HUES64 (cell line): Measurements from ENCODE around the gene PGS1.

Experiments used
- H3K27ac ChIP-seq: 2 replicates; pipeline ENCODE4 v1.7.0; 2013; ENCODE audit warnings: low read depth, low read length, inconsistent platforms
- H3K27me3 ChIP-seq: 2 replicates; pipeline ENCODE4 v1.6.1; 2013; ENCODE audit warnings: mild to moderate bottlenecking, low read length; ENCODE audit not compliant: insufficient read depth
- H3K36me3 ChIP-seq: 2 replicates; pipeline ENCODE4 v1.6.1; 2013; ENCODE audit warnings: mild to moderate bottlenecking, low read length; ENCODE audit not compliant: insufficient read depth
- H3K4me1 ChIP-seq: 2 replicates; pipeline ENCODE4 v1.6.1; 2013; ENCODE audit warnings: mild to moderate bottlenecking, low read length, moderate library complexity; ENCODE audit not compliant: insufficient read depth
- H3K4me3 ChIP-seq: 2 replicates; pipeline ENCODE4 v1.5.1; 2013; ENCODE audit warnings: mild to moderate bottlenecking, low read length, moderate library complexity
- H3K9ac ChIP-seq: 2 replicates; pipeline ENCODE4 v1.6.1; 2013; ENCODE audit warnings: mild to moderate bottlenecking, low read depth, low read length
- H3K9me3 ChIP-seq: 2 replicates; pipeline ENCODE4 v1.6.1; 2013; ENCODE audit warnings: low read depth, low read length; ENCODE audit not compliant: insufficient read depth
- WGBS: fragments of 150-250, 120-280 bp; methylation state at CpG from one replicate; pipeline ENCODE4 v1.1.7; 2013; ENCODE audit warnings: missing lambda C conversion rate; 5-methylcytosine and 5-hydroxymethylcytosine counted together

Gene PGS1

GRCh38 chr17:78416791-78417530 is 38.5 kb downstream of the PGS1 start:
- Histone ChIP-seq H3K36me3 (peaks cover 74% of the 10 kb centered on the region), H3K9me3 (no peaks in the 10 kb centered on the region), H3K9ac (no peak overlapping the region), H3K4me3 (no peak overlapping the region), H3K4me1 (no peaks in the 10 kb centered on the region), H3K27ac (no peak overlapping the region), H3K27me3 (no peaks in the 10 kb centered on the region)
- WGBS, result 93% methylated on average over 15 of the region's 15 CpGs

- Histone ChIP-seq H3K27me3 (no peaks in the 10 kb centered on the region), H3K27ac (no peak overlapping the region), H3K9me3 (no peaks in the 10 kb centered on the region), H3K4me1 (peaks cover 5% of the 10 kb centered on the region; the same call in 1 of the 2 replicates), H3K9ac (no peak overlapping the region), H3K4me3 (no peak overlapping the region), H3K36me3 (peaks cover 76% of the 10 kb centered on the region)
- 95% methylated on average over 13 of the region's 13 CpGs for WGBS
Observed at GRCh38 chr17:78417531-78417909, 39.1 kb downstream of the PGS1 start.

GRCh38 chr17:78418326-78419026 is 40.0 kb downstream of the PGS1 start:
- no peaks in the 10 kb centered on the region for H3K9me3 ChIP-seq
- peaks cover 76% of the 10 kb centered on the region for H3K36me3 ChIP-seq
- WGBS, result 88% methylated on average over 11 of the region's 12 CpGs
- H3K4me1 ChIP-seq, result peaks cover 5% of the 10 kb centered on the region; the same call in 1 of the 2 replicates
- H3K27me3 ChIP-seq, result no peaks in the 10 kb centered on the region
- no peak overlapping the region for H3K9ac ChIP-seq
- no peak overlapping the region for H3K27ac ChIP-seq
- no peak overlapping the region for H3K4me3 ChIP-seq

DNA sequence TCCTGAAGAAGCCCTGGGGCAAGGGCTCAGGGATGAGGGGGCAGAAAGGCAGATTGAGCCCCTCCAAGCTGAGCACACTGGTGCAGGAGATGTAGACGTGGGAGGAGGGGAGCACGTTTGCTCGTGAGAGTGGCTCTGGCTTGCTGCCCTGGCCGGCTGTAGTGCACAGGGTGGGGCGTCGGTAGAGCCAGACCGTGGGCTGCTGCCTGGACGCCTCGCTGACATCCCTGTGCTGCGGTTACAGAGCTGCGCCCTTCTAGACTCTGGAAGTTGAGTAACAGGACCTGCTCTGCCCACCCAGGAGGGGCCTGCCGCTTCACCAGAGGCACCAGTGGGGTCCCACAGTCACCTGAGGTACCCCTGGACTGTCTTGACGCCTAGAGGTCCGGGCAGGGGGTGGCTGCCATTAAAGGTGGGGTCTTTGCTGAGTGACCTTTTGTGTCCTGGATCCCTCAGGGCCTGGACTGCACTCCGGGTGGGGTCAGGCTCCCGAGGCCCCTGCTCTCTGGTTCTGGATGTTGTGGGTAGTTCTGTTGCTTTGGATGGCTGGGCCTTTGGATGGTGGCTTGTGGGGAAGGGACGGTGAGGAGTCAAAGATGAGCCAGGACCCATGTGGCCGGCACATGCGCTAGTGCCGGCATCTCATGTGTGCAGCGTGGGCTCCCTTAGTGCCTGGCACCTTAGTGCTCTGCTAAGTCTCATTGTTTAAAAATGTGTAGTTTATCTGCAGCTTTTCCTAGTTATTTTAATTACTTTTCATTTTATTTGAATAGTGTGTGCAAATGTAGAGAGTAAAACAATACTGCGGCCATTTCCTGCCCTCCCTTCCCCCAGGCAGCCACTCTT is 41.7 kb downstream of the PGS1 start:
- H3K36me3 ChIP-seq, result peaks cover 81% of the 10 kb centered on the region
- H3K27me3 ChIP-seq, result no peaks in the 10 kb centered on the region
- no peak overlapping the region for H3K9ac ChIP-seq
- no peak overlapping the region for H3K27ac ChIP-seq
- no peak overlapping the region for H3K4me3 ChIP-seq
- WGBS, result 93% methylated on average over 22 of the region's 22 CpGs
- H3K9me3 ChIP-seq, result no peaks in the 10 kb centered on the region
- H3K4me1 ChIP-seq, result peaks cover 5% of the 10 kb centered on the region; the same call in 1 of the 2 replicates

DNA sequence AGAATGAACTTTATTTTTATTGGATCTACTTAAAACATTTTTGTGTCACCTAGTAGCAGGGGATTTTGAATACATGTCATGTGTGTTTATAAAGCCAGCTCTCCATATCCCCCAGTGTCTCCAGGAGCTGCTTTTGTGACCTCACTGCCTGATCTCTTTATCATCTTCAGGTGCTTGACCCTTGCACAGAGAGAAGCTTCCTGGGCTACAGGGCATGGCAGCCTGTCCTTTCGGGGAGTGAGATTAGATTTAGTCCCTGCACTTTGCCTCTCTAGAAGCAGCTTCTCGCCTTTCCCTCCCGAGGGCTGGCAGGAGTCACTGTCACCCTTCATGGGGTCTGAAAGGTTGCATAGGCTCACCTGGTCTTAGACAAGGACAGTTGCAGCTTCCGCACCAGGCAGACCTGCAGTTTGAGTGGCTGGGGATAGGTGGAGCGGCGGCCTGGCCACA is 42.7 kb downstream of the PGS1 start:
- Histone ChIP-seq H3K27ac (peak overlapping the region; percentile 61; the same call in 1 of the 2 replicates), H3K27me3 (no peaks in the 10 kb centered on the region), H3K4me1 (peaks cover 5% of the 10 kb centered on the region; the same call in 1 of the 2 replicates), H3K36me3 (peaks cover 82% of the 10 kb centered on the region), H3K4me3 (no peak overlapping the region), H3K9ac (no peak overlapping the region), H3K9me3 (no peaks in the 10 kb centered on the region)
- 91% methylated on average over 6 of the region's 6 CpGs for WGBS

GRCh38 chr17:78421534-78422266 is 43.3 kb downstream of the PGS1 start:
- WGBS, result 86% methylated on average over 21 of the region's 24 CpGs
- Histone ChIP-seq H3K9me3 (no peaks in the 10 kb centered on the region), H3K9ac (no peak overlapping the region), H3K4me3 (no peak overlapping the region), H3K27me3 (no peaks in the 10 kb centered on the region), H3K36me3 (peaks cover 81% of the 10 kb centered on the region), H3K4me1 (peaks cover 5% of the 10 kb centered on the region; the same call in 1 of the 2 replicates), H3K27ac (peak overlapping the region; percentile 61; the same call in 1 of the 2 replicates)

- WGBS, result 86% methylated on average over 8 of the region's 8 CpGs
- Histone ChIP-seq H3K9ac (no peak overlapping the region), H3K9me3 (no peaks in the 10 kb centered on the region), H3K4me1 (peaks cover 5% of the 10 kb centered on the region; the same call in 1 of the 2 replicates), H3K4me3 (no peak overlapping the region), H3K27ac (no peak overlapping the region), H3K27me3 (no peaks in the 10 kb centered on the region), H3K36me3 (peaks cover 83% of the 10 kb centered on the region)
Observed at GRCh38 chr17:78422267-78422605, 43.8 kb downstream of the PGS1 start.

DNA sequence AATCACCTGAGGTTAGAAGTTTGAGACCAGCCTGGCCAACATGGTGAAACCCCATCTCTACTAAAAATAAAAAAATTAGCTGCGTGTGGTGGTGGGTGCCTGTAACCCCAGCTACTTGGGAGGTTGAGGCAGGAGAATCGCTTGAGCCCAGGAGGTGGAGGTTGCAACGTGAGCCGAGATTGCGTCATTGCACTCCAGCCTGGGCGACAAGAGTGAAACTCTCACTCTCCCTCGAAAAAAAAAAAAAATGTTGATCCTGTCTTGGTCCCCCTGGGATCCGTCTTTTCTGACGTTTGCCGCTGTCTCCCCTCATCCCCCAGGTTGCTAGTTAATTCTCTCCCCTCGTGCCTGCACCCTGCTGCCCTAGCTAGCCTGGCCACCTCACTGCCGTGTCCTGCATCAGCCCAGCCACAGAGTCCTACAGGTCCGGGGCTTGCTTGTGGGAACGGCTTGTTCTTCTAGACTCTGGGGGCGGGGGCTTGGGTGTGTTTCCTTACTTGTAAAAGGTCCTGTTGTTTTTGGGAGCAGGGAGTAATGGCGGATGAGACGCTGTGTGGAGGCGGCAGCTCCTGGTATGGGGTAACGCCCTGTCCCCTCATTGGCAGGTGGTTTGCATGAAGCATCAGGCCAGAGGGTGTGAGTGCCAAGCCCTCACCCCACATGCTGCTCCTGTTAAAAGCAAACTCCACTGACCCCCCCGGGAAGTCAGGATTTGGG is 44.6 kb downstream of the PGS1 start:
- Histone ChIP-seq H3K4me3 (no peak overlapping the region), H3K9me3 (no peaks in the 10 kb centered on the region), H3K27ac (no peak overlapping the region), H3K4me1 (peaks cover 5% of the 10 kb centered on the region; the same call in 1 of the 2 replicates), H3K27me3 (no peaks in the 10 kb centered on the region), H3K36me3 (peaks cover 83% of the 10 kb centered on the region), H3K9ac (no peak overlapping the region)
- 92% methylated on average over 20 of the region's 20 CpGs for WGBS

GRCh38 chr17:78423961-78424675 is 45.7 kb downstream of the PGS1 start:
- WGBS, result 92% methylated on average over 17 of the region's 18 CpGs
- H3K27me3 ChIP-seq, result no peaks in the 10 kb centered on the region
- H3K4me3 ChIP-seq, result no peak overlapping the region
- no peak overlapping the region for H3K9ac ChIP-seq
- peaks cover 5% of the 10 kb centered on the region; the same call in 1 of the 2 replicates for H3K4me1 ChIP-seq
- no peak overlapping the region for H3K27ac ChIP-seq
- H3K9me3 ChIP-seq, result no peaks in the 10 kb centered on the region
- H3K36me3 ChIP-seq, result peaks cover 81% of the 10 kb centered on the region
